BJ (cell line): ENCODE results near the gene SENP1. TPM values are rescaled to one million over a fixed set of nuclear protein-coding genes. Genes with fewer than 3 reads are reported as not detected.

Experiments used
- CTCF ChIA-PET: fragments of 350-600 bp; formaldehyde crosslinking; extraction: SDS; loops from one replicate; lab custom pipeline; 2021; ENCODE audit warnings: antibody characterized with exemption, inconsistent platforms; lab: Yijun Ruan, JAX
- POLR2A ChIA-PET: fragments of 300-600 bp; sonication (Branson Sonifier 250); formaldehyde crosslinking; extraction: SDS; loops from one replicate; lab custom pipeline; 2021; ENCODE audit warnings: antibody characterized with exemption; lab: Charles Lee
- DNase-seq: peaks from one replicate; pipeline ENCODE4 v3.0.0-alpha.2; 2011; ENCODE audit warnings: low read depth
- H3K27me3 ChIP-seq: 2 replicates; pipeline ENCODE4 v1.6.0; 2011; ENCODE audit warnings: low read length; ENCODE audit not compliant: control insufficient read depth, insufficient read depth
- H3K36me3 ChIP-seq: 2 replicates; pipeline ENCODE4 v1.5.1; 2011; ENCODE audit warnings: low read length; ENCODE audit not compliant: control insufficient read depth, insufficient read depth
- H3K4me3 ChIP-seq: 2 replicates; pipeline ENCODE4 v1.5.1; 2011; ENCODE audit warnings: low read depth, mild to moderate bottlenecking, control low read depth, low read length
- polyA plus RNA-seq: library from polyadenylated mRNA; depleted of rRNA; stranded (reverse); fragments of >200 nt; gene quantifications from 2 replicates; pipeline ENCODE4 v1.2.3, GENCODE V29; 2011
- TF ChIP-seq, protein P1 (sequence below): IDR thresholded peaks from 2 replicates; pipeline ENCODE4 v1.5.1; 2011; ENCODE audit warnings: low read depth, mild to moderate bottlenecking, control low read depth, inconsistent platforms, low read length, moderate library complexity; ENCODE audit not compliant: insufficient read depth

The SENP1 gene
- polyA plus RNA-seq, 1 experiment = 10.3 TPM

DNA sequence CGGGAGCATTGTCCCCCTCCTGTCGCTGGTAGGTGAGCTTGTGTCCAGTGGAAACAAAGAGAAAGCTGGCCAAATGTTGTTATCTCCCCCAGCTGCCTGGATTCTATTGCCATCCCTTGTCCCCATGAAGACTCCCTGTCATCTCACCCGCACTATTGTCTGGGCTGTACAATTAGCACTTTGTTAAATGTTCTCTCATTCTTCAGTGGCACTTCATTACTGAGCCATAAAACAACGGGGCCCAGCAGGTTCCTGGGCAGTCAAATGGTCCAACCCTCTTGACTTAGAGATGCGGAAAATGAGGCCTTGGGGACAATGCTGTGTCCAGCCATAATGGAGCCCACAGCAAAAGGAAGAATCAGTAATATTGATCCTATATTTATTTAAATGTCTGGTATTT lies 88.4 kb downstream of the SENP1 start:
- TF ChIP-seq, protein P1, sequence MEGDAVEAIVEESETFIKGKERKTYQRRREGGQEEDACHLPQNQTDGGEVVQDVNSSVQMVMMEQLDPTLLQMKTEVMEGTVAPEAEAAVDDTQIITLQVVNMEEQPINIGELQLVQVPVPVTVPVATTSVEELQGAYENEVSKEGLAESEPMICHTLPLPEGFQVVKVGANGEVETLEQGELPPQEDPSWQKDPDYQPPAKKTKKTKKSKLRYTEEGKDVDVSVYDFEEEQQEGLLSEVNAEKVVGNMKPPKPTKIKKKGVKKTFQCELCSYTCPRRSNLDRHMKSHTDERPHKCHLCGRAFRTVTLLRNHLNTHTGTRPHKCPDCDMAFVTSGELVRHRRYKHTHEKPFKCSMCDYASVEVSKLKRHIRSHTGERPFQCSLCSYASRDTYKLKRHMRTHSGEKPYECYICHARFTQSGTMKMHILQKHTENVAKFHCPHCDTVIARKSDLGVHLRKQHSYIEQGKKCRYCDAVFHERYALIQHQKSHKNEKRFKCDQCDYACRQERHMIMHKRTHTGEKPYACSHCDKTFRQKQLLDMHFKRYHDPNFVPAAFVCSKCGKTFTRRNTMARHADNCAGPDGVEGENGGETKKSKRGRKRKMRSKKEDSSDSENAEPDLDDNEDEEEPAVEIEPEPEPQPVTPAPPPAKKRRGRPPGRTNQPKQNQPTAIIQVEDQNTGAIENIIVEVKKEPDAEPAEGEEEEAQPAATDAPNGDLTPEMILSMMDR = no peak
- DNase-seq = no peak
- Histone ChIP-seq H3K36me3 (no peaks in the 10 kb centered on the region), H3K27me3 (peaks cover 31% of the 10 kb centered on the region), H3K4me3 (no peak overlapping the region)
- ChIA-PET CTCF (no interaction called here), POLR2A (no interaction called here)

DNA sequence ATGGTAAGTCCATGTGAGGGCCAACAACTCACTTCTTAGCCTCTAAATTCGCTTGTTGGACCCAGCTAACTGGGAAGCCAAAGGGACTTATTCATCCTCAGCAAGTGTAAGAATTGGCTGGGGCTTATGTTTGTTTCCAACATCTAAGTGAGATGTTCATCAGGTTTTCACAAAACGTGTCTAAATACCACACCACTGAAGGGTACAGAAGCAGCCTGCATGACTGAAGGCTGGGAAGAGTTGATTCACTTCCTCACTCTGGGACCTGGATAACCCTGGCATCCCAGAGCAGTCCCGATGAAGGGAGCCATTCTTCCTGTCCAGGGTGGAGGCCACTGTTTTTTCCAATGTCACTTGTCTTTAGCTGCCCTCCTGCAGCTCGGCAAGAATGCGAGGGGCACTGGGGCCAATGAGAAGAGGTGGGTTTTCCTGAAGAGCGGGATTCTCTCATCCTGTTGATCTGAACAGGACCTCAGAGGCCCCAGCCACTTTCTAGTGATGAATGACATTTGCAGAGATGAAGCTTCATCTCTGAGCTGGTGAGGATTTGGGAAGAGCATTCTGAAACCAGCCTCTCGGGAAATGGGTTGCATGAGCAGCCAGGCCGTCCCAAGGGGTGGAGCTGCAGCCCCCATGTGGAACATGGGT lies 89.4 kb downstream of the SENP1 start:
- ChIA-PET POLR2A (no interaction called here), CTCF (interaction anchor here (1.0 to 2.4 kb wide), 4 partner anchors 10 to 53 kb away, joined by 3 to 7 read pairs (median 6); partner anchors contain the start of gene TMEM106C)
- TF ChIP-seq, protein P1 = no peak
- Histone ChIP-seq H3K4me3 (no peak overlapping the region), H3K36me3 (no peaks in the 10 kb centered on the region), H3K27me3 (peaks cover 33% of the 10 kb centered on the region)
- DNase-seq = no peak

DNA sequence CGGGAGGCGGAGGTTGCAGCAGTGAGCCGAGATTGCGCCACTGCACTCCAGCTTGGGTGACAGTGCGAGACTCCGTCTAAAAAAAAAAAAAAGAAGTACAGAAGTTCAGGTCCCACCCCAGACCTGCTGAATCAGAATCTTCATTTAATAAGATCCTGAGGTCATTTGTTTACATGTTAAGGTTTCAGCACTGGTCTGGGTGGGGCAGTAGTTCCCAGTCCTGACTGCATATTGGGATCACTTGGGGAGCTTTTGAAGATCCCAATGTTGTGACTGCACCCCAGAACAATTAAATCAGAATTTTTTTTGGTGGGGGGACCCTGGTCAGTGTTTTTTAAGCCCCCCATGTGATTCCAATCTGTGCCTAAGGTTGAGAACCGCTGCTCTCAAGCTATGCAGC lies 89.9 kb downstream of the SENP1 start:
- no peak overlapping the region for H3K4me3 ChIP-seq
- CTCF ChIA-PET = interaction anchor here (1.0 to 2.4 kb wide), 3 partner anchors 9 to 53 kb away, joined by 4 to 7 read pairs (median 7); partner anchors contain the start of gene TMEM106C
- DNase-seq = no peak
- peaks cover 35% of the 10 kb centered on the region for H3K27me3 ChIP-seq
- H3K36me3 ChIP-seq = no peaks in the 10 kb centered on the region
- TF ChIP-seq, protein P1 = no peak
- POLR2A ChIA-PET = no interaction called here

DNA sequence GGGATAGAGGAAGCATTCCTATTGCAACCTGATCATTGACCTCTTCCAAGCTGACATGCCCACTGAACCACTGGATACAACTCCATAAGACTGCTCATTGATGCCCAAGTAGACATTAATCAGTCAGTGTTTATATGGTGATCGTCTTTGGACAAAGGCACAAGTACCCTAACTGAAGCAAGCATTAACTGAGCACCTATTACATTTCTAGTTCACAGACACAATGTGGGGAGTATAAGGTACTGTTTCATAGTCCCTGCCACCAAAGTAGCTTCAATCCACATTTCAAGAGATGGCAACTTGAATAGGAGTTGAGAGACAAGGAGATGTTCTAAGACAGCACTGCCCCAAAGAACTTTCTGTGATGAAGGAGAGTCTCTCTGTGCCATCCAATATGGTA lies 90.8 kb downstream of the SENP1 start:
- POLR2A ChIA-PET = no interaction called here
- CTCF ChIA-PET = interaction anchor here (0.7 to 2.4 kb wide), 4 partner anchors 8 to 93 kb away, joined by 3 to 7 read pairs (median 4); partner anchors contain the start of gene TMEM106C
- H3K4me3 ChIP-seq = no peak overlapping the region
- TF ChIP-seq, protein P1 = no peak
- H3K27me3 ChIP-seq = peaks cover 39% of the 10 kb centered on the region
- DNase-seq = no peak
- H3K36me3 ChIP-seq = no peaks in the 10 kb centered on the region

DNA sequence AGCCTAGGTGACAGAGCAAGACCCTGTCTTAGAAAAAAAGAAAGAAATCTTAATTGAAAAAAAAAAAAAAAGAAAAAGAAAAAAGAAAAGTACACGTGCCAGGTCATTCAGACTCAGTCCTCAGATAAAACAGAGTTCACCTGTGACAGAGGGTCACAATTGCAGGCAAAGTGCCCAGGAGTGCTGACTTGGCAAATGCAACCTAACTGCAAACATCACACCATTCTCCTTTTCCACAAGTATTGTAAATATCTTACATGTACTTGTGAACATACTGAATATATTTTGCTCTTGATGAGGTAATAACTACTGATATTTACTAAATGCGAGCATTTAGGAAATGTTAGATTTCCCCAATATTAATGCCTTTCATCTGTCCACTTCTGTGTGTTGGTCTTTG lies 92.6 kb downstream of the SENP1 start:
- POLR2A ChIA-PET = interaction anchor here (0.6 kb wide), 1 partner anchor 10 kb away, joined by 4 read pairs; no protein-coding TSS in a partner anchor
- CTCF ChIA-PET = no interaction called here

More for the DNA sequence above, 92.6 kb downstream of the SENP1 start:
- Histone ChIP-seq H3K27me3 (peaks cover 42% of the 10 kb centered on the region), H3K4me3 (no peak overlapping the region), H3K36me3 (no peaks in the 10 kb centered on the region)
- TF ChIP-seq, protein P1 = no peak
- no peak for DNase-seq
